ENCODE results near the gene DNAJB6. TPM values are rescaled to one million over a fixed set of nuclear protein-coding genes. Genes with fewer than 3 reads are reported as not detected.
"Not testable (repeated sequence)": the region's sequence is repeated elsewhere in the genome, so short reads cannot be mapped to it uniquely, and the experiment has no call there.

DNAJB6 gene
- total and polyA plus RNA-seq, 2 of the 4 experiments (the other 2 are of a cell fraction) = 93.4 to 165 TPM

DNA sequence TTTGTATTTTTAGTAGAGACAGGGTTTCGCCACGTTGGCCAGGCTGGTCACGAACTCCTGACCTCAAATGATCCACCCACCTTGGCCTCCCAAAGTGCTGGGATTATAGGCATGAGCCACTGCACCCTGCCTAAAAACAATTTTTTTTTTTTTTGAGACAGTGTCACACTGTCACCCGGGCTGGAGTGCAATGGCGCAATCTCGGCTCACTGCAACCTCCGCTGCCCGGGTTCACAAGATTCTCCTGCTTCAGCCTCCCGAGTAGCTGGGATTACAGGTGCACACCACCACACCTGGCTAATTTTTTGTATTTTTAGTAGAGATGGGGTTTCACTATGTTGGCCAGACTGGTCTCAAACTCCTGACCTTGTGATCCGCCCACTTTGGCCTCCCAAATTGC, 6.2 kb upstream of the DNAJB6 start:
- H3K56ac ChIP-seq (ENCODE audit: extremely low read depth, insufficient read depth, low read length); H4K5ac ChIP-seq (ENCODE audit: low read depth, low read length); H3K27me3 ChIP-seq (ENCODE audit: control insufficient read depth, insufficient read depth, low read length); H2AK9ac ChIP-seq (replicated peaks; ENCODE audit: low read depth, low read length, poor library complexity); H2BK5ac ChIP-seq (ENCODE audit: low read depth, low read length, poor library complexity, severe bottlenecking); H3K9me3 ChIP-seq (ENCODE audit: control insufficient read depth, insufficient read depth, low read length); H3K4me2 ChIP-seq (ENCODE audit: low read depth, low read length); in situ Hi-C loops (cut with MboI; ENCODE audit: low sequenced_read_pairs); H2BK120ac ChIP-seq (ENCODE audit: low read depth, low read length); H2AK5ac ChIP-seq (ENCODE audit: low read depth, low read length); BruUV-seq (replicated peaks); H3K79me1 ChIP-seq (ENCODE audit: low read depth in 1 of 2, low read length in 2 of 2); POLR2A ChIA-PET (ENCODE audit: unreplicated experiment); H3K23ac ChIP-seq (ENCODE audit: low read depth, low read length); H3K18ac ChIP-seq (ENCODE audit: low read depth, low read length); H2BK20ac ChIP-seq (ENCODE audit: low read depth, low read length); H3K4me3 ChIP-seq (ENCODE audit: insufficient read depth, low read depth, low read length); H2BK15ac ChIP-seq (ENCODE audit: low read depth, low read length); H3K14ac ChIP-seq (replicated peaks; ENCODE audit: low read depth, low read length); H3K4ac ChIP-seq (ENCODE audit: low read depth, low read length); H3K36me3 ChIP-seq (ENCODE audit: control insufficient read depth, insufficient read depth, low read length); H4K20me1 ChIP-seq (ENCODE audit: insufficient read depth, low read length); DNase-seq; H3K27ac ChIP-seq (ENCODE audit: insufficient read depth, low read length); H3K9me1 ChIP-seq (ENCODE audit: insufficient read depth, low read length); H2AFZ ChIP-seq (replicated peaks; ENCODE audit: low read length, poor library complexity); CTCF ChIA-PET; H3K9ac ChIP-seq (ENCODE audit: low read depth, low read length); H4K8ac ChIP-seq (ENCODE audit: low read depth in 2 of 2, low read length in 2 of 2); ATAC-seq (ENCODE audit: low read depth); H3K4me1 ChIP-seq (ENCODE audit: control insufficient read depth, insufficient read depth, low read length); H4K91ac ChIP-seq (ENCODE audit: insufficient read depth, low read depth, low read length); dilution Hi-C loops (cut with HindIII; ENCODE audit: low sequenced_read_pairs, unreplicated experiment): not testable (repeated sequence)
- intact Hi-C loops (cut with micrococcal nuclease) = loop anchor here (10.0 kb wide), 1 partner anchor 376 kb away; no protein-coding TSS in a partner anchor
- no CpG with 5 or more reads among the region's 10 CpGs for WGBS, 2 experiments (ENCODE audit: extremely low coverage in 2 of 2, insufficient read length in 1 of 2)

DNA sequence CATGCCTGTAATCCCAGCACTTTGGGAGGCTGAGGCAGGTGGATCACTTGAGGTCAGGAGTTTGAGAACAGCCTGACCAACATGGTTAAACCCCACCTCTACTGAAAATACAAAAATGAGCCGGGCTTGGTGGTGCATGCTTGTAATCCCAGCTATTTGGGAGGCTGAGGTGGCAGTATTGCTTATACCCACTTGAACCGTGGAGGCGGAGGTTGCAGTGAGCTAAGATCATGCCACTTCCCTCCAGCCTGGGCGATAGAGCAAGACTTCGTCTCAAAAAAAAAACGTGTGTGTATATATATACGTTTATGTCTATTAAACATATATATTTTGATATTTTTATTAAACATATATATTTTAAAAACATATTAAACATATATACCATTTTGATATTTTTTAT, 5.8 kb upstream of the DNAJB6 start:
- H3K56ac ChIP-seq (ENCODE audit: extremely low read depth, insufficient read depth, low read length); DNase-seq; H2AFZ ChIP-seq (replicated peaks; ENCODE audit: low read length, poor library complexity); in situ Hi-C loops (cut with MboI; ENCODE audit: low sequenced_read_pairs); H2AK9ac ChIP-seq (replicated peaks; ENCODE audit: low read depth, low read length, poor library complexity); H3K4me1 ChIP-seq (ENCODE audit: control insufficient read depth, insufficient read depth, low read length); H4K5ac ChIP-seq (ENCODE audit: low read depth, low read length); H4K8ac ChIP-seq (ENCODE audit: low read depth in 2 of 2, low read length in 2 of 2); H3K9me3 ChIP-seq (ENCODE audit: control insufficient read depth, insufficient read depth, low read length); POLR2A ChIA-PET (ENCODE audit: unreplicated experiment); H3K27ac ChIP-seq (ENCODE audit: insufficient read depth, low read length); H3K14ac ChIP-seq (replicated peaks; ENCODE audit: low read depth, low read length); H2BK15ac ChIP-seq (ENCODE audit: low read depth, low read length); H2BK20ac ChIP-seq (ENCODE audit: low read depth, low read length); H4K91ac ChIP-seq (ENCODE audit: insufficient read depth, low read depth, low read length); H3K4ac ChIP-seq (ENCODE audit: low read depth, low read length); dilution Hi-C loops (cut with HindIII; ENCODE audit: low sequenced_read_pairs, unreplicated experiment); H4K20me1 ChIP-seq (ENCODE audit: insufficient read depth, low read length); H3K79me1 ChIP-seq (ENCODE audit: low read depth in 1 of 2, low read length in 2 of 2); H3K27me3 ChIP-seq (ENCODE audit: control insufficient read depth, insufficient read depth, low read length); H3K9me1 ChIP-seq (ENCODE audit: insufficient read depth, low read length); H3K36me3 ChIP-seq (ENCODE audit: control insufficient read depth, insufficient read depth, low read length); H3K4me3 ChIP-seq (ENCODE audit: insufficient read depth, low read depth, low read length); ATAC-seq (ENCODE audit: low read depth); H3K4me2 ChIP-seq (ENCODE audit: low read depth, low read length); H3K23ac ChIP-seq (ENCODE audit: low read depth, low read length); BruUV-seq (replicated peaks); H2BK120ac ChIP-seq (ENCODE audit: low read depth, low read length); H3K18ac ChIP-seq (ENCODE audit: low read depth, low read length); H2BK5ac ChIP-seq (ENCODE audit: low read depth, low read length, poor library complexity, severe bottlenecking); CTCF ChIA-PET; H2AK5ac ChIP-seq (ENCODE audit: low read depth, low read length); H3K9ac ChIP-seq (ENCODE audit: low read depth, low read length): not testable (repeated sequence)
- intact Hi-C loops (cut with micrococcal nuclease) = loop anchor here (10.0 kb wide), 1 partner anchor 376 kb away; no protein-coding TSS in a partner anchor
- no CpG with 5 or more reads among the region's 7 CpGs for WGBS, 2 experiments (ENCODE audit: extremely low coverage in 2 of 2, insufficient read length in 1 of 2)

Data from IMR-90 (cell line).